NCI-H128 (cell line): Measurements from ENCODE around the gene GBP1.
A peak's percentile ranks its signal among the peaks of the same experiment; 100 is the strongest.
"Not testable (repeated sequence)": the region's sequence is repeated elsewhere in the genome, so short reads cannot be mapped to it uniquely, and the experiment has no call there.

ENCODE experiments used
- DNase-seq: peaks from one replicate; lab custom pipeline; 2025; ENCODE audit not compliant: unreplicated experiment; lab: John Stamatoyannopoulos, UW

The GBP1 gene

GRCh38 chr1:89022167-89022959 is 42.6 kb downstream of the GBP1 start, which contains the start of gene GBP3:
TSS of gene GBP3 (minus strand) at chr1:89022866. CDS start at chr1:89020721, 2,145 bp downstream.
- DNase-seq, result peak; percentile 19

- not testable (repeated sequence) for DNase-seq
These were observed 46.7 kb downstream of the GBP1 start for GRCh38 chr1:89018318-89018717.

GRCh38 chr1:89008511-89008910 is 56.5 kb downstream of the GBP1 start:
- no peak for DNase-seq

- no peak for DNase-seq
These were observed 59.5 kb downstream of the GBP1 start for GRCh38 chr1:89005286-89006151.
